ENCODE measurements around the gene CTNNA2.

Gene CTNNA2

GRCh38 chr2:80529466-80530165 is 1016.8 kb downstream of the CTNNA2 start:
- no peak for DNase-seq

- no peak for DNase-seq
These were observed 1017.7 kb downstream of the CTNNA2 start for GRCh38 chr2:80530442-80531064.

GRCh38 chr2:80531319-80531718 is 1018.5 kb downstream of the CTNNA2 start:
- DNase-seq: no peak

GRCh38 chr2:80545420-80546210 is 1032.8 kb downstream of the CTNNA2 start:
- no peak for DNase-seq

GRCh38 chr2:80546766-80547165 is 1033.9 kb downstream of the CTNNA2 start:
- no peak for DNase-seq

- DNase-seq: no peak
These were observed 1034.5 kb downstream of the CTNNA2 start for GRCh38 chr2:80547344-80547743.

- DNase-seq: no peak
These were observed 1035.6 kb downstream of the CTNNA2 start for GRCh38 chr2:80548469-80548868.

GRCh38 chr2:80549901-80550300 is 1037.0 kb downstream of the CTNNA2 start:
- no peak for DNase-seq

- no peak for DNase-seq
These were observed 1047.5 kb downstream of the CTNNA2 start for GRCh38 chr2:80560326-80560725.

- DNase-seq: no peak
These were observed 1055.2 kb downstream of the CTNNA2 start for GRCh38 chr2:80568011-80568410.

GRCh38 chr2:80573167-80573566 is 1060.3 kb downstream of the CTNNA2 start:
- DNase-seq: no peak

- no peak for DNase-seq
These were observed 1061.1 kb downstream of the CTNNA2 start for GRCh38 chr2:80573950-80574349.

- DNase-seq: no peak
These were observed 1066.9 kb downstream of the CTNNA2 start for GRCh38 chr2:80579756-80580155.

- DNase-seq: no peak
These were observed 1078.4 kb downstream of the CTNNA2 start for GRCh38 chr2:80591233-80591632.

GRCh38 chr2:80592106-80592505 is 1079.3 kb downstream of the CTNNA2 start:
- no peak for DNase-seq

GRCh38 chr2:80610108-80610507 is 1097.3 kb downstream of the CTNNA2 start:
- no peak for DNase-seq

- DNase-seq: no peak
These were observed 1108.8 kb downstream of the CTNNA2 start for GRCh38 chr2:80621656-80622055.

GRCh38 chr2:80624062-80624461 is 1111.2 kb downstream of the CTNNA2 start:
- no peak for DNase-seq

- no peak for DNase-seq
These were observed 1121.7 kb downstream of the CTNNA2 start for GRCh38 chr2:80634590-80634989.

GRCh38 chr2:80638783-80639182 is 1125.9 kb downstream of the CTNNA2 start:
- no peak for DNase-seq

GRCh38 chr2:80642465-80642864 is 1129.6 kb downstream of the CTNNA2 start:
- no peak for DNase-seq

GRCh38 chr2:80643598-80643997 is 1130.7 kb downstream of the CTNNA2 start:
- DNase-seq: no peak

GRCh38 chr2:80651435-80651834 is 1138.6 kb downstream of the CTNNA2 start:
- DNase-seq: no peak

- DNase-seq: no peak
These were observed 1142.4 kb downstream of the CTNNA2 start for GRCh38 chr2:80655265-80655664.

All from KG1 (cell line).